GM19452 (cell line): ENCODE measurements around the gene EZR.
A peak's percentile ranks its signal among the peaks of the same experiment; 100 is the strongest.
"Not testable (repeated sequence)": the region's sequence is repeated elsewhere in the genome, so short reads cannot be mapped to it uniquely, and the experiment has no call there.

Experiments
- ATAC-seq: cut with Tn5 transposase; IDR thresholded peaks from one replicate; pipeline ENCODE4 v1.9.1; 2021; ENCODE audit not compliant: unreplicated experiment

The EZR gene

DNA sequence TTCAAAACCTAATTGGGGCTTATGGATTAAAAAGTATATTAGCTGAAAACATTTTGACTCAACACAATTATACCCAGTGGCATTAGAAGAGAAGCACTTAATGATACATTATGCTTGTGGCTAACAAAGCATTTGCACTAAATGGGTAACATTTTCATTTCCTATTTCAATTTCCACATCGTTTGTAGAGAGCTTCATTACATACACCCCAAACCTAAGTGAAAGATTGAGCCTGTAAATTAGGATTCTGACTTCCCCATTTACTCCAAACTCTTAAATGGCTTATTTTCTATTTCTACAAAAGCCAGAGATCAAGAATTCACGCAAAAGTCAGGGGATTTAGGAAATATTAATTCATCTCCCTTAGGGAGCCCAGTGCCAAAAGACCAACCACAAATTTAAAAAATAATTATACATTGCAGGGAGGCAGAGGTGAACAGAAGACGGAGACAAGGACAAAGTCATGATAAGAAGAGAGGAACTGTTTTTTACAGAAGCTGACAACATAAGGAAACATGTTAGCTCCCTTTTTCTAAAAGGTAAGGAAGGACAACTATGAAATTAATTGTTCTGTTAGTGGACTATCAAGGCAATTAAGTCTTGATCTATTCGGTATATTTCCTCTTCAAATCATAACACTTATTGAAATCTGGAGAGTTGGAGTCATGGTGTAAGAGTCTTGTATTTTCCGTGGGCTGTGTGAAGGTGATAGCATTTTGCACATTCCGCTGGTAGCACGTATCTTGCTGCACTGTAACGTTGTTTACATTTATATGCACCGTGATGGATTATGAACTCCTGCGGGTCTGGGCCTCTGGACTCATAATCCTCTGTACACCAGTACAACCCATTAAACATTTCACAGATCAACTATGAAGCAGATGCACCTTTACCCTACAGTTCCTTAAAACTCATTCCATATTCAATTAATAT lies 24.8 kb upstream of the EZR start:
- ATAC-seq, result no peak

DNA sequence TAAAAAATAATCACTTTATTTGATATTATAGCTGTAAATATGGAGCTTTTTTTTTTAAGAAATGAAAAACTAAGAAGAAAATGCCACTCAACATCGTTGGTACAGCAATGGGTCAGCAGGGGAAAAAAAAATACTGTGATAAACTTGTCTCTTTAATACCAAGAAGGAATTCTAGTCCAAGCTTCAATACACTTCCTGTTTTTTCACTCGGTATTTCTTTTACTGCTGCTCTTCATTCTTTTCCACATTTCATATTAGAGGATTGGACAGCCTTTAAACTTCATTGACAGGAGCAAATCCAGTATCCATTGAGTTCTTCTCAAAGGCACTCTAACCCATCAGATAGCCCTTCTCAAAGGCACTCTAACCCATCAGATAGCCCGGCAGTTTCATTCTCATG lies 22.2 kb upstream of the EZR start:
- no peak for ATAC-seq

DNA sequence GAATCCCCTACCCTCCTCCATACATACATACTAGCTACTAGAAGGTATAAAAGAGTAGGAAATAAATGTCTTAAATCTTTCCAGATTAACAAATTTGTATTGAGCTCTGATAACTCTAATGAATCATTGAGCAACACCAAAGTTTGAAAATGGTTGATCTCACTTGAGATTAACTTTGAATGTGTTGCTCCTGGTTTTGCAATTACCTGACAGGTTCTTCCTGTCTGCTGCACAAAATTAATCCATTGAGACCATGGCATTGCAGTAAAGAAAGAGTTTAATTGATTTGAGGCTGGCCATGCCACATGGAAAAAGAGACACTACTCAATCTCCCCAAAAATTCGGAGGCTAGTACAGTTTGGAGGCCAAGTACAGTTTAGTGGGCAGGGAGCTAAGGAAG lies 21.3 kb upstream of the EZR start:
- ATAC-seq, result no peak

DNA sequence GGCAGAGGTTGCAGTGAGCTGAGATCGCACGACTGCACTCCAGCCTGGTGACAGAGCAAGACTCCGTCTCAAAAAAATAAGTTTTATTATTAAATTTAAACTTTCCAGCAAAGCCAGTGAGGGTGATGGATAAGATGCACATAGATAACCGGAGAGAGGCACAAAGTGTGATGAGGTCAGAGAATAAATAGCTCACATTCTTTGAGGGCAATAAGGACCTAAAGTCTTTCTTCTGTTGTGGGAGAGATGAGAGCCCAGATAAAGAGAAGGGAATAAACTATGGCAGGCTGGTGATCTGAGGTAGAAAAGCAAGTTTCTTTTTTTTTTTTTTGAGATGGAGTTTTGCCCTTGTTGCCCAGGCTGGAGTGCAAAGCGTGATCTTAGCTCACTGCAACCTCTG lies 20.6 kb upstream of the EZR start:
- ATAC-seq, result no peak

DNA sequence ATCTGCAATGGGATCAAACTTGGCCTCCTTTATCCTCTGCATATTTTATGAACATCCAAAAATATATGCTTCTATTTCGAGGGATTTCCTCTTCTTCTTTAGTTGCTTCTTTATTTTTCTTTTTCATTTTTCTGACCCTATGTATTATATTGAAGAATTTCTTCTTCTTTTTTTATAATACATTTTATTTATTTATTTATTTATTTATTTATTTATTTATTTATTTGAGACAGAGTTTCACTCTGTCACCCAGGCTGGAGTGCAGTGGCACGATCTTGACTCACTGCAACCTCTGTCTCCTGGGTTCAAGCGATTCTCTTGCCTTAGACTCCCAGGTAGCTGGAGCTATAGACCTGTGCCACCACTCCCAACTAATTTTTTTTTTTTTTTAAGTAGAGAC lies 19.6 kb upstream of the EZR start:
- ATAC-seq, result not testable (repeated sequence)

DNA sequence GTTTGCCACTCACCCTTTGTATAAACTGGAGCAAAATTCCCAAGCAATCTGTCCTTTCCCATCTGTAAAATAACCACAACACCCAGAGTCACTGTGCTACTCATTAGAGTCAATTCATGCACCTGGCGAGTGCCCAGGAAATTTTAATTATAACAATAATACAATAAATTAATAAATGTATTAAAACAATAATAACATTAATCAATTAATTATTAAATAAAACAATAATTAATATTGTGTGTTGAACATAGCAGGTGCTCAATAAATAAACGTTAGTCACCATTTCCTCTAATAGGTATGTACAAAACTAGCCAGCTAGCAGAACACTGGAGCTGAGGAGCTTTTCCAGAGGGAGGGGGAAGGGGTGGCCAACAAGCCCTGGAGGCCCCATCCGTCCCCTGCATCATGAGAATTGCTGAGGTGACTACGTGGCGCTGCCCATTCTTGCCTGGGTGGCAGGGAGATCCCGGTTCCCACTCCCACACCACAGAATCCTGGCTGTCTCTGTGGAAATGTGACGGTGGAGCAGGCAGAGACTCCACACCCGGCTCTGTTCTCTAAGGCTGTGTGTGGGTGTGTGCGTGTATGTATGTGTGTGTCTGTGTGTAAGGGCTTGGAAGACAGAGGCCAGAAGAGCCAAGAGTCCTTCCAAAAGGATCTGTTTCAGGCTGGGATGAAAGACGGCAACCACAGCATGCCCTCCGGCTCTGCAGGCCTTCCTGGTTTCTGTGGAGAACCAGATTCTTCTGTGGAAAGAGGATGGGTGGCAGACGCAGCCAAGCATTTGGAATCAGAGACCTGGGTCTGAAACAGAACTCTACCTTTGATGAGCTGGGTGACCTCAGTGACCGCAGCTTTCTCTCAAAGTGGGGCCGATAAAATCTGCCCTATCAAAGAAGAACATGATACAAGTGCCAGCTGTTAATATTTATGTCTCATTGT lies 18.8 kb upstream of the EZR start:
- ATAC-seq, result no peak

DNA sequence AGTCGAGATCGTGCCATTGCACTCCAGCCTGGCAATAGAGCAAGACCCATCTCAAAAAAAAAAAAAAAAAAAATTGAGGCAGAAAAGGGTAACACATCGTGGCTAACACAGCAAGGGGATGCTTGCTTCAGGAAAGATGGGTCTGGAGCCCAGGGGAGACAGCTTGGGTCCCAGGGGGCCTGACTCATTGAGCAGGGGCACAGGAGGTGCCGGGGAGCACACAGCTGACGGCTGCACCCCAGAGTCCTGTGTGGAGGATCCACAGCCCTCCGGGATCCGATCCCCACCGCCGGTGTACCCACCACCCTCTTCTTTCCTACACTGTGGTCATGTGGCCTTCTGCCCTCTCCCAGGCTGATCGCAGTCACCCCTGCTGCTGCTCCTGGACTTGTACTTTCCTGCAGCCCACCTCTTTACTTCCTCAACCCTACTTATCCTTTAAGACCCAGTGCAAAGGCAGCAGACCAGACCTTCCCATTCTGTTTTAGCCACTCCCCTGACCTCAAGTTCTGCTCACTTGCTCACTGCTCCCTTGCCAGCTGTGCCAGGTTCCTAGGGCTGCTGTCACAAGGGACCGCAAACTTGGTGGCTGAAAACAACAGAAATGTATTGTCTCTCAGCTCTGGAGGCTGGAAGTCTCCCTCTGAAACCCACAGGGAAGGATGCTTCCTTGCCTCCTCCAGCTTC lies 17.6 kb upstream of the EZR start:
- no peak for ATAC-seq

DNA sequence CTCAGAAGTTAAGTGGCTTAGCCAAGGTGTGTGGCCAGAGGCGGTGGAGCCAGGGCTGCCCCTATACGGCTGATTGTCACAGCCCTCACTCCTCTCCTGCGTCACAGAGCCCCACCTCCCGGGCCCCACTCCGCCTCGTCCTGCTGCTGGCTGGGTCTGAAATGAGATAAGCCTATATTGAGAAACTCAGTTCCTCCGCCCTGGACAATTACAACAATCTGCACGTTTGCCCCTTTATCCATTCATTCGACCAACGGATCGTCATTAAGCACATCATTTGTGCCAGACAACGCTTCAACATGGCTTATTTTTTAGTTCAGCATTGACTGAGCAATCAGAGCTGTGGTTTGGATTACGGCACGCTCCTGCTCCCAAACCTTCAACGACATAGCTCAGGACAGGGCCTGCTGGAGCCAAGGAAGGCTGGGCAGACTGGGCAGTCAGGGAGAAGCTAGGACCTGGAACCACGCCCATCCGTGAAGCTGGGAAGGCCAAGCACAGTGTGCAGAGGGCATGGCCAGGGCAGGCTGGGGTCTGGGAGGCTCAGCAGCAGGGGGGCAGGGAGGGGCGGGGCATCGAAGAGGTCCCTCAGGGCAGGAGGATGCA lies 16.6 kb upstream of the EZR start:
- no peak for ATAC-seq

DNA sequence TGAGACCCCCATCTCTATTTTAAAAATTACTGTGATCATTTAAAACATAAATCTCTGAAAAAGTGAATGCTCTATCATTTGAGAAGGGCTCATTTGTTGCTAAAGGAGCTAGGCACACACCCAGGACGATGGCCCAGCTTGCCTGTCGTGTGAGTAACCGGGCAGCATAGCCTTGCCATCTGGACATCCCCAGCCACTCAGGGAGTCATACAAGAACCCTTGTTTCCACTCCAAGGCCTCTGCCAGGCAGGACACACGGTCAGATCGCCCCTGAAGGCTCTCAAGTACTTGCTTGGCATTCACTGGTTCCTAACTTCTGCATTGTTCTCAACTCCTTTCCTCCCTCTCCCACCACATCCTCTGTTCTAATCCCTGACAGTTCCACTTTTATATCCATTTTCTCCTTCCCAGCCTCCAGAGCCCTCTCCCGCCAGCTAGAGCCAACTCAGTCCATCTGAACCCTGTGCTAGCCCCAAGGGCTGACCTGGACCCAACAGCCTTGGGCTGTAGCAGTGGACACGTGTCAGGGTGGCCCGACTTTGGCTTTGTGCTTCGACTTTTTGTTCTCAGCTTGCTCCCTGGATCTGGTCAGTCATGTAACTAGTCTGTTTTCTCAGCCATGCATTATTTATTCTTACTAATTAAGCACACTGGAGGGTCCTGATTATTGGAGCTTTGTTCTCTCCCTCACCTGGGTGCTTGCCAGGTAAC lies 15.7 kb upstream of the EZR start:
- no peak for ATAC-seq

DNA sequence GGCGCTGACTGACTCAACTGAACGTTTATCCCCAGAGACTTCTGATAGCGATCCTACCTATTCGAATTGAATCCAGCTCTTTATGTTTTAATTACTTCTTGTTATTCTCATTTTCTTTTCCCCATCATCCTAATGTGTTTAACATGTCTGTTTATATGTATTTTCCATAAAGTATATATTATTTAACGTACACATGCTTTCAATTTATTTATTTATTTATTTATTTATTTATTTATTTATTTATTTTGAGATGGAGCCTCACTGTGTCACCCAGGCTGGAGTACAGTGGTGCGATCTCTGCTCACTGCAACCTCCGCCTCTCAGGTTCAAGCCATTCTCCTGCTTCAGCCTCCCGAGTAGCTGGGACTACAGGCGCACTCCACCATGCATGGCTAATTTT lies 13.6 kb upstream of the EZR start:
- ATAC-seq, result not testable (repeated sequence)

DNA sequence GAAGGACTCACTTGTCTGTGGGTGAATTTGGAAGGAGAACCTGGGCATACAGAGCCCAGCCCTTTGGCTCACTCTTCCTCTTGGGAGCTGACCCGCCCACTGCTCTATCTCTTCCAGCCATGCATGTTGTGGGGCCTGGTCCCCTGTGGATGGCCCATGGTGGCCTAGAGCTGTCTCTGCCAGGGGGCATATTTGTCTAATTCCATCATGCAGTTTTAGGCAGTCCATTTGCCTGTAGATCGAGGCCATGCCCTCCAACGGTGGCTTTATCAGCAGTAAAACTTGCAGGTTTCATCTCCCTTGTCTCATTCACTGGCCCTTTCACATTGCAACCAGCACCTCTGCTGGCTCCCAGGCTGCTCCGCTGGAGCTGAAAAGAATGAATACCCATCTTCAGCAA lies 12.9 kb upstream of the EZR start:
- ATAC-seq, result no peak

DNA sequence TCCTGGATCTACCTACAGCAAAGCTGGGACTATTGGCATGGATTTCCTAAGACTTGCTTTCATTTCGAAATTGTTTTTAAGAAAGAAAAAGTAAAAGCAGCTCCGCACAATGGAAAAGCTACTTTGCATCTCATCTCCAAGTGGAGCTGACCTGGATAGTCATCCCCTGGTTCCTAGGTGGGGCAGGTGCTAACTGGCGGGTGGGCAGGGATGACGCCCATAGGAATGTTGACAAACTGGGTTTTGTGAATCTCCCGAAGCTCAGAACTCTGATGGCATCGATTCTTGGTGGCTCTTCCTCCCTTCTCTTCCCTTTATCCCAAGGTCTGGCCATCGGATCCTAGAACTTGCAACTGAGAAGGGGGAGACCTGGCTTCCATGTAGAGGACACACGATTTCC lies 12.4 kb upstream of the EZR start:
- no peak for ATAC-seq

DNA sequence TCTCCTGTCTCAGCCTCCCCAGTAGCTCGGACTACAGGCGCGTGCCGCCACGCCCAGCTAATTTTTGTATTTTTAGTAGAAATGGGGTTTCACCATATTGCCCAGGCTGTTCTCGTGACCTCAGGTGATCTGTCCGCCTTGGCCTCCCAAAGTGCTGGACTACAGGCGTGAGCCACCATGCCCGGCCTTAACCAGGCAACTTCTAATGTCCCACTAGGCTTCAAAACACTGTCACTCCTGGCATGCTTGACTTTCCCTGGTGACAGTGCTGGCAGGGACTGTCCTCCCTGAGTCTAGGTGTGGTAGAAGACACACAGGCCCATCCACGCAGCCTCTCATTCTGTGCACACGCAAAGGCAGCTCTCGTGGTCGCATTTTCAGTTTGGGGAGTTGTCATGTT lies 11.6 kb upstream of the EZR start:
- no peak for ATAC-seq

DNA sequence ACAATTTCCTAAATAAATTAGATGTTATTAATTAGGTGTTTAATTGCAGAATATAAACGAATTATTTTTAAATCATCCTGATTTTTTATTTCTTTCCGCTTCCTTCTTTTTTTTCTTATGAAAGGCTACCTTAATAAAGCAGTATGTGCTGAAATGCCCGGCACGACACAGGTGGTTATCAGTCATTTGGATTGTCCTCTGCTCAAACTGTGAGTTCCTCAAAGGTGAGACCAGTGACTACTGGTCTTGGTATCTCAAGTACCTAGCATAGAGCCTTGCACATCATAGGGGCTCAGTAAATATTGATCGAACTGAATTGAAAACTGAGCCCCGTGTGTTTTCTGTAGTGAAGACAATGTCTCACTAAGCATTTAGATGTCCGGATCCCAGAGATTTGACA lies 9.6 kb upstream of the EZR start:
- no peak for ATAC-seq

DNA sequence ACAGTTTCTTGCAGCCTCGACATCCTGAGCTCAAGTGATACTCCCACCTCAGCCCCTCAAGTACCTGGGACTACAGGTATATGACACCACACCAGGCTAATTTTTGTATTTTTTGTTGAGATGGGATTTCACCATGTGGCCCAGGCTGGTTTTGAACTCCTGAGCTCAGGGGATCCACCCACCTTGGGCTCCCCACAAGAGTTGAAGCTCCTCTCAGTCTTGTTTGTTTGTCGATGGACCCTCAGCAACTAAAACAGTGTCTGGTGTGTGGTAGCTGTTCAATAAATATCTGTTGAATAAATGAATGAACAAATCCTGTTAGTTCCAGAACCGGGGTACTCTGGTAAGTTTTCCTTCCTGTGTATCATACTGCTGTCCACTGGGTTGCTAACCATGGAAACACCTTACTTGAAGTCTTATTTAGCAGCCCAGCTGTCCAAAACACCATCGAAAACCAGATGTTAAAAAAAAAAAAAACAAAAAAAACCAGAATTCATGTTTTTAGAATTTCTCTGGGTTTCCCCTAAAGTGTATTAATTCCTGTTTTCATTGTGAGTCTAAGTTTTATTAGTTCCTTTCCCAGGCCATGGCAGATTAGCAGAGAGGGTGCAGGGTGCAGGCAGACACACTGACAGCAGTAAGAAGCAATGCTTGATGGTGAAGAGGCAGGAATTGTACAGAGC lies 7.8 kb upstream of the EZR start:
- peak; percentile 66 for ATAC-seq

DNA sequence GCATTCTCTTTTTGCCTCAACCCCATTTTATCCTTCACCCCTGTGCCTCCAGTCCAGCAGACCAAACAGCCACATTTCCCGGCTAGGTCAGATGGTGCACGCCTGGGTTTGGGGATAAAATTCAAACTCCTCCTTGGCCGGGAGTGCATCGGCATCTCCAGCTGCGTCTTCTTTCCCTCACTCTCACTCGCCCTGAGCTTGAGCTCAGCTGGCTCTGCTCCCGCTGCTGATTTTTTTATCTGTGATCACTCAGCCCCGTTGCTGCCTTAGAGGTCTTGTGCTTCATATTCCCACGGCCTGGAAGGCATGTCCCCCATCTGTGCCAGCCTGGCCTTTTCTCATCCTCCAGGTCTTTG lies 6.8 kb upstream of the EZR start:
- ATAC-seq, result no peak

DNA sequence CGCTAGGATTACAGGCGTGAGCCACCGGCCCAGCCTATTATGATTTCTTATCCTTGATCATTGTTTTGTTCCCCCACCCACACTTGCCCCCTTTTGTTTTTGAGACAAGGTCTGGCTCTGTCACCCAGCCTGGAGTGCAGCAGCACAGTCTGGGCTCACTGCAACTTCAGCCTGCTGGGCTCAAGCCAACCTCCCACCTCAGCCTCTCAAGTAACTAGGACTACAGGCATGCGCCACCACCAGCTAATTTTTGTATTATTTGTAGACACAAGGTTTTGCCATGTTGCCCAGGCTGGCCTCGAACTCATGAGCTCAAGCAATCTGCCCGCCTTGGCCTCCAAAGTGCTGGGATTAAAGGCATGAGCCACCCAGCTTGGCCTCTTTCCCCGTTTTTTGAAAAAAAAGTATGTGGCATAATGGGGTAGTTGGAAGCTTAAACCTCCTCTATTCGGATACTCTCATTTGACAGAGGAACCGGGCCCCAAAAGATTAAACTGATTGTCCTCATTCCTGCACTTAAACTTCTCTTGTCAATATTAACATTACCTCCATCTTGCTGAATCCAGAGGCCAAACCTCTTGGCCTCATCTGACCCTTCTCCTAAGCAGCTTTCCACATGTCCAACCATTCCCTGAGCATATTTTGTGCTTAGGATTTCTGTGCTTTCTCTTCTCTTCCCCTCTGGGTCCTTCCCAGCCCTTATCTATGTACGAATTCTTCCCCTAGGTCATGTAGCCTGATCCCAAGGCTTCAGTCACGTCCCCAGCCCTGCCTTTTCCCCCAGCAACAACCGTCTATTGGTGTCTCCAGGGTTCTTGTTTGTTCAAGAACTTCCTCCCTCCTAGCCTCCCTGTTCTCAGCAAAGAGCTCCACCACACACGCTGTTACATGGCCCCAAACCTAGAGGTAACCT lies 6.1 kb upstream of the EZR start:
- no peak for ATAC-seq

DNA sequence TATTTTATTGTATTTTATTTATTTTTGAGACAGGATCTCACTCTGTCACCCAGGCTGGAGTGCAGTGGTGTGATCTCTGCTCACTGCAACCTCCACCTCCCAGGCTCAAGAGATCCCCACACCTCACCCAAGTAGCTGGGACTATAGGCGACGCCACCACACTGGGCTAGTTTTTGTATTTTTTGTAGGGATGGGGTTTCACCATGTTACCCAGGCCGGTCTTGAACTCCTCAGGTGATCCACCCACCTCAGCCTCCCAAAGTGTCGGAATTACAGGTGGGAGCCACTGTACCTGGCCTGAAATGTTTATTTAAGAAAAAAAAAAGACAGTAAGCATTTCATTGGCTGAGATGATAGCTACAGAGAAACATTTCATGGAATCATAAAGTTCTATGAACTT lies 4.4 kb upstream of the EZR start:
- ATAC-seq, result not testable (repeated sequence)
